CD14-positive monocyte (primary cell): ENCODE measurements around the gene DMRTA2. TPM values are rescaled to one million over a fixed set of nuclear protein-coding genes. Genes with fewer than 3 reads are reported as not detected.

Source experiments
- DNase-seq, 3 donors: peaks; one replicate each; pipeline ENCODE4 v3.0.0-alpha.2; 2011 to 2022
- H2AFZ ChIP-seq: 2 replicates; pipeline ENCODE4 v1.6.0; 2012; ENCODE audit warnings: mild to moderate bottlenecking, low read depth, low read length, inconsistent platforms; ENCODE audit not compliant: insufficient read depth, poor library complexity, severe bottlenecking
- H3K27ac ChIP-seq, 2 donors: 1 replicate in 1 of 2; 2 replicates in 1 of 2; pipeline ENCODE4 v1.5.1; 2012 to 2013; ENCODE audit warnings: low read length in 2 of 2, control low read depth in 1 of 2, inconsistent platforms in 1 of 2, low read depth in 1 of 2, mild to moderate bottlenecking in 1 of 2
- H3K27me3 ChIP-seq, 2 donors: one replicate each; pipeline versions ENCODE4 v1.6.0 to v1.6.1; 2011 to 2013; ENCODE audit warnings: low read length in 2 of 2; ENCODE audit not compliant: control insufficient read depth in 2 of 2, insufficient read depth in 2 of 2
- H3K36me3 ChIP-seq, 2 donors: replicated peaks in 1 of 2; 1 replicate in 1 of 2; 2 replicates in 1 of 2; pipeline versions ENCODE4 v1.5.1 to v1.6.1; 2012 to 2013; ENCODE audit warnings: low read length in 2 of 2, control low read depth in 1 of 2, inconsistent platforms in 1 of 2, mild to moderate bottlenecking in 1 of 2; ENCODE audit not compliant: insufficient read depth in 2 of 2, control insufficient read depth in 1 of 2
- H3K4me1 ChIP-seq, 2 donors: 1 replicate in 1 of 2; 2 replicates in 1 of 2; pipeline versions ENCODE4 v1.5.1 to v1.6.1; 2012 to 2013; ENCODE audit warnings: low read length in 2 of 2, control low read depth in 1 of 2, inconsistent platforms in 1 of 2, mild to moderate bottlenecking in 1 of 2, moderate library complexity in 1 of 2; ENCODE audit not compliant: insufficient read depth in 2 of 2, control insufficient read depth in 1 of 2
- H3K4me2 ChIP-seq: replicated peaks from 2 replicates; pipeline ENCODE3; 2012; ENCODE audit warnings: low read length, moderate library complexity, mild to moderate bottlenecking; ENCODE audit not compliant: poor library complexity, severe bottlenecking; ENCODE audit errors: extremely low read depth
- H3K4me3 ChIP-seq, 3 experiments: fragments of 200-600 bp in 1 of 3; sonication (generic) in 1 of 3; replicated peaks in 1 of 3; 1 replicate in 2 of 3; 2 replicates in 1 of 3; pipeline ENCODE4 v1.5.1; 2011 to 2013; ENCODE audit warnings: low read length in 3 of 3, mild to moderate bottlenecking in 3 of 3, control low read depth in 2 of 3, low read depth in 2 of 3, inconsistent platforms in 1 of 3, moderate library complexity in 1 of 3
- H3K79me2 ChIP-seq: 2 replicates; pipeline ENCODE4 v1.6.0; 2012; ENCODE audit warnings: mild to moderate bottlenecking, control low read depth, inconsistent platforms, low read length, moderate library complexity; ENCODE audit not compliant: insufficient read depth
- H3K9ac ChIP-seq: 2 replicates; pipeline ENCODE4 v1.6.0; 2017; ENCODE audit warnings: low read length, mild to moderate bottlenecking; ENCODE audit not compliant: insufficient read depth, poor library complexity, severe bottlenecking
- H3K9me3 ChIP-seq, 2 donors: replicated peaks in 1 of 2; 1 replicate in 1 of 2; 2 replicates in 1 of 2; pipeline versions ENCODE4 v1.5.1 to v1.6.1; 2012 to 2013; ENCODE audit warnings: low read length in 2 of 2, control low read depth in 1 of 2; ENCODE audit not compliant: control insufficient read depth in 1 of 2, insufficient read depth in 1 of 2
- H4K20me1 ChIP-seq: 2 replicates; pipeline ENCODE4 v1.6.0; 2012; ENCODE audit warnings: mild to moderate bottlenecking, low read length, control low read depth, moderate library complexity; ENCODE audit not compliant: insufficient read depth
- H3K27ac Mint-ChIP-seq, 7 donors: one replicate each; pipeline ENCODE4 v1.8.0; 2020; ENCODE audit warnings: mild to moderate bottlenecking in 7 of 7, mixed read lengths in 7 of 7, moderate library complexity in 6 of 7, inconsistent platforms in 2 of 7
- H3K27me3 Mint-ChIP-seq, 3 donors: one replicate each; pipeline ENCODE4 v1.8.0; 2021 to 2022; ENCODE audit warnings: low read depth in 3 of 3, mild to moderate bottlenecking in 3 of 3, mixed read lengths in 3 of 3, moderate library complexity in 3 of 3, inconsistent platforms in 1 of 3
- H3K36me3 Mint-ChIP-seq, 2 donors: one replicate each; pipeline ENCODE4 v1.8.0; 2020; ENCODE audit warnings: mixed read lengths in 2 of 2, inconsistent platforms in 1 of 2, mild to moderate bottlenecking in 1 of 2
- H3K4me1 Mint-ChIP-seq: one replicate; pipeline ENCODE4 v1.8.0; 2020; ENCODE audit warnings: mild to moderate bottlenecking, mixed read lengths
- H3K4me3 Mint-ChIP-seq, 2 donors: one replicate each; pipeline ENCODE4 v1.8.0; 2020; ENCODE audit warnings: mild to moderate bottlenecking in 2 of 2, mixed read lengths in 2 of 2, moderate library complexity in 1 of 2
- H3K9me3 Mint-ChIP-seq, 7 donors: one replicate each; pipeline ENCODE4 v1.8.0; 2020 to 2022; ENCODE audit warnings: mixed read lengths in 7 of 7, mild to moderate bottlenecking in 6 of 7, moderate library complexity in 6 of 7, inconsistent platforms in 2 of 7
- WGBS: methylation state at CpG from one replicate; pipeline ENCODE4 v1.1.5; 2013; ENCODE audit warnings: missing lambda C conversion rate; ENCODE audit not compliant: insufficient coverage; 5-methylcytosine and 5-hydroxymethylcytosine counted together
- intact Hi-C, 2 donors: fragments of 100-400 bp; cut with micrococcal nuclease; formaldehyde crosslinking; loops; one replicate each; pipeline versions ENCODE4 v1.15.0 to v1.15.1; 2023
- polyA plus RNA-seq, 3 donors: library from polyadenylated mRNA; depleted of rRNA in 1 of 3; unstranded in 2 of 3; stranded (reverse) in 1 of 3; fragments of 300-500 nt in 2 of 3; fragments of >200 nt in 1 of 3; fragmentation: Illumina TruSeq in 2 of 3; gene quantifications; 1 replicate in 2 of 3; 2 replicates in 1 of 3; pipeline ENCODE4 v1.2.3, GENCODE V29; 2012 to 2021
- TF ChIP-seq, protein P1 (sequence below): fragments of 200-600 bp; IDR thresholded peaks from one replicate; pipeline ENCODE4 v1.8.0; 2022; ENCODE audit warnings: antibody characterized with exemption, mild to moderate bottlenecking

Gene DMRTA2
- polyA plus RNA-seq, 3 donors = not detected

GRCh38 chr1:50417946-50418599 lies 5.2 kb downstream of the DMRTA2 start:
- Mint-ChIP-seq H3K27ac (no peak overlapping the region), H3K4me1 (peaks cover 28% of the 10 kb centered on the region), H3K4me3 (peak overlapping the region in 1 of 2 donors; percentile 80), H3K9me3 (peaks cover 0 to 34% (median 23%) of the 10 kb centered on the region in 7 donors), H3K27me3 (peaks cover 89 to 97% (median 93%) of the 10 kb centered on the region in 3 donors), H3K36me3 (peaks cover 6 to 7% of the 10 kb centered on the region in 2 donors)
- Histone ChIP-seq H3K79me2 (no peaks in the 10 kb centered on the region), H3K9me3 (peaks cover 0 to 57% of the 10 kb centered on the region in 2 donors), H4K20me1 (no peaks in the 10 kb centered on the region), H3K4me1 (peaks cover 5 to 8% of the 10 kb centered on the region in 2 donors), H3K4me3 (no peak overlapping the region), H3K27ac (no peak overlapping the region), H3K9ac (no peak overlapping the region), H3K36me3 (no peaks in the 10 kb centered on the region), H3K27me3 (peaks cover 84 to 94% of the 10 kb centered on the region in 2 donors), H3K4me2 (peak overlapping the region; percentile 29), H2AFZ (no peak overlapping the region)
- WGBS = 7% methylated on average over 7 of the region's 20 CpGs
- TF ChIP-seq, protein P1, sequence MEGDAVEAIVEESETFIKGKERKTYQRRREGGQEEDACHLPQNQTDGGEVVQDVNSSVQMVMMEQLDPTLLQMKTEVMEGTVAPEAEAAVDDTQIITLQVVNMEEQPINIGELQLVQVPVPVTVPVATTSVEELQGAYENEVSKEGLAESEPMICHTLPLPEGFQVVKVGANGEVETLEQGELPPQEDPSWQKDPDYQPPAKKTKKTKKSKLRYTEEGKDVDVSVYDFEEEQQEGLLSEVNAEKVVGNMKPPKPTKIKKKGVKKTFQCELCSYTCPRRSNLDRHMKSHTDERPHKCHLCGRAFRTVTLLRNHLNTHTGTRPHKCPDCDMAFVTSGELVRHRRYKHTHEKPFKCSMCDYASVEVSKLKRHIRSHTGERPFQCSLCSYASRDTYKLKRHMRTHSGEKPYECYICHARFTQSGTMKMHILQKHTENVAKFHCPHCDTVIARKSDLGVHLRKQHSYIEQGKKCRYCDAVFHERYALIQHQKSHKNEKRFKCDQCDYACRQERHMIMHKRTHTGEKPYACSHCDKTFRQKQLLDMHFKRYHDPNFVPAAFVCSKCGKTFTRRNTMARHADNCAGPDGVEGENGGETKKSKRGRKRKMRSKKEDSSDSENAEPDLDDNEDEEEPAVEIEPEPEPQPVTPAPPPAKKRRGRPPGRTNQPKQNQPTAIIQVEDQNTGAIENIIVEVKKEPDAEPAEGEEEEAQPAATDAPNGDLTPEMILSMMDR = no peak
- DNase-seq = no peak
- intact Hi-C loops = no loop called here

GRCh38 chr1:50417507-50417906 lies 5.7 kb downstream of the DMRTA2 start:
- DNase-seq = no peak
- Histone ChIP-seq H3K27ac (no peak overlapping the region), H4K20me1 (no peaks in the 10 kb centered on the region), H3K9me3 (peaks cover 0 to 51% of the 10 kb centered on the region in 2 donors), H3K4me3 (no peak overlapping the region), H3K9ac (no peak overlapping the region), H3K36me3 (no peaks in the 10 kb centered on the region), H3K27me3 (peaks cover 84 to 94% of the 10 kb centered on the region in 2 donors), H3K79me2 (no peaks in the 10 kb centered on the region), H3K4me2 (no peak overlapping the region), H2AFZ (no peak overlapping the region), H3K4me1 (peaks cover 2 to 5% of the 10 kb centered on the region in 2 donors)
- TF ChIP-seq, protein P1 = no peak
- no peak overlapping the region for H3K27ac Mint-ChIP-seq
- H3K9me3 Mint-ChIP-seq = peaks cover 0 to 33% (median 20%) of the 10 kb centered on the region in 7 donors
- H3K4me1 Mint-ChIP-seq = peaks cover 25% of the 10 kb centered on the region
- peaks cover 89 to 97% (median 90%) of the 10 kb centered on the region in 3 donors for H3K27me3 Mint-ChIP-seq
- H3K36me3 Mint-ChIP-seq = peaks cover 3 to 7% of the 10 kb centered on the region in 2 donors
- intact Hi-C loops = no loop called here
- 12% methylated on average over 19 of the region's 23 CpGs for WGBS
- peak overlapping the region in 1 of 2 donors; percentile 80 for H3K4me3 Mint-ChIP-seq
